Fibroblast of mammary gland (primary cell): ENCODE measurements around the gene ZFYVE26.
"Not testable (repeated sequence)": the region's sequence is repeated elsewhere in the genome, so short reads cannot be mapped to it uniquely, and the experiment has no call there.

Experiments used
- DNase-seq: peaks from one replicate; pipeline ENCODE4 v3.0.0-alpha.2; 2010; ENCODE audit warnings: low read depth
- H3K4me3 ChIP-seq: 2 replicates; pipeline ENCODE4 v1.5.1; 2011; ENCODE audit warnings: low read depth, mild to moderate bottlenecking, low read length, moderate library complexity; ENCODE audit not compliant: control insufficient read depth
- TF ChIP-seq, protein P1 (sequence below): conservative IDR thresholded peaks from 2 replicates; pipeline ENCODE4 v1.5.1; 2011; ENCODE audit warnings: low read depth, low read length, inconsistent platforms; ENCODE audit not compliant: control insufficient read depth, insufficient read depth

The ZFYVE26 gene

DNA sequence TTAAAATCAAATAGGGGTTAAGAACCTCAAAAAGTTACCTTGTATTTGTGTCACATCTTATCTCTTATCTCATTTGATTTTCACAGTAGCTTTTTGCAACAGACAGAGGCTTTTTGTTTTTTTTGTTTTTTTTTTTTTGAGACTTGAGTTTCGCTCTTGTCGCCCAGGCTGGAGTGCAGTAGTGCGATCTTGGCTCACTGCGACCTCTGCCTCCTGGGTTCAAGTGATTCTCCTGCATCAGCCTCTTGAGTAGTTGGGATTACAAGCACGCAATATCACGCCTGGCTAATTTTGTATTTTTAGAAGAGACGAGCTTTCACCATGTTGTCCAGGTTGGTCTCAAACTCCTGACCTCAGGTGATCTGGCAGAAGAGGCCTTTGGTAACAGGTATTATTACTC lies 89.0 kb downstream of the ZFYVE26 start:
- H3K4me3 ChIP-seq: no peak overlapping the region
- no peak for DNase-seq
- TF ChIP-seq, protein P1, sequence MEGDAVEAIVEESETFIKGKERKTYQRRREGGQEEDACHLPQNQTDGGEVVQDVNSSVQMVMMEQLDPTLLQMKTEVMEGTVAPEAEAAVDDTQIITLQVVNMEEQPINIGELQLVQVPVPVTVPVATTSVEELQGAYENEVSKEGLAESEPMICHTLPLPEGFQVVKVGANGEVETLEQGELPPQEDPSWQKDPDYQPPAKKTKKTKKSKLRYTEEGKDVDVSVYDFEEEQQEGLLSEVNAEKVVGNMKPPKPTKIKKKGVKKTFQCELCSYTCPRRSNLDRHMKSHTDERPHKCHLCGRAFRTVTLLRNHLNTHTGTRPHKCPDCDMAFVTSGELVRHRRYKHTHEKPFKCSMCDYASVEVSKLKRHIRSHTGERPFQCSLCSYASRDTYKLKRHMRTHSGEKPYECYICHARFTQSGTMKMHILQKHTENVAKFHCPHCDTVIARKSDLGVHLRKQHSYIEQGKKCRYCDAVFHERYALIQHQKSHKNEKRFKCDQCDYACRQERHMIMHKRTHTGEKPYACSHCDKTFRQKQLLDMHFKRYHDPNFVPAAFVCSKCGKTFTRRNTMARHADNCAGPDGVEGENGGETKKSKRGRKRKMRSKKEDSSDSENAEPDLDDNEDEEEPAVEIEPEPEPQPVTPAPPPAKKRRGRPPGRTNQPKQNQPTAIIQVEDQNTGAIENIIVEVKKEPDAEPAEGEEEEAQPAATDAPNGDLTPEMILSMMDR: no peak

DNA sequence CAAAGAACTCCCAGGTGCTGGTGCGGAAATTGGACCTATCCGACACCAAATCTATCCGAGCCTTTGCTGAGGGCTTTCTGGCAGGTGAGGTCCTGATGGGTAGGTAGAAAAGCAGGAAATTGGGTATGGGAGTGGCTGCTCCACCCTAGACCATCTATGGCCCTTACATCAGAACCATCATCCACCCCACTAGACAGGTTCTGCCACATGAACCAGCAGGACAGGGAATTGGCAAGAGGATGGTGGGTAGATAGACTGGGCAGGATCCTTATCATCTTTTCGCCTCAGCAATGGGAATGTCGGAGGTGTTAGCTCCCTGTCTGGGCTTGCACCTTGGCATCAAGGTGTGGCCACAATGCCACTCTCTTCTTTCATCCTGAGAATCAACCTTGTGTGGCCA lies 91.2 kb downstream of the ZFYVE26 start:
- DNase-seq: no peak
- TF ChIP-seq, protein P1: no peak
- no peak overlapping the region for H3K4me3 ChIP-seq

DNA sequence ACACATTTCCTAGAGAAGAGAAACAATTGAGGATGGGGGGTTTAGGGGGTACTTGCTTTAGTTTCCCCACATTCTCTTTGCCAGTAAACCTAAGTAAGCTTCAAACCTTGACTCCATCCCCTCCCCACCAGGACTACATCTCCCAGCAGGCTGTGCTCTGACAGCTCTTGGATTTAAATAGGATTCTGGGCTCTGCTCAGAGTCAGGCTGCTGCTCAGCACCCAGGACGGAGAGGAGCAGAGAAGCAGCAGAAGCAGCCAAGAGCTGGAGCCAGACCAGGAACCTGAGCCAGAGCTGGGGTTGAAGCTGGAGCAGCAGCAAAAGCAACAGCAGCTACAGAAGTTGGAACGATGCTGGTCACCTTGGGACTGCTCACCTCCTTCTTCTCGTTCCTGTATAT lies 94.1 kb downstream of the ZFYVE26 start:
- TF ChIP-seq, protein P1: no peak
- no peak overlapping the region for H3K4me3 ChIP-seq
- peak; percentile 56 for DNase-seq

DNA sequence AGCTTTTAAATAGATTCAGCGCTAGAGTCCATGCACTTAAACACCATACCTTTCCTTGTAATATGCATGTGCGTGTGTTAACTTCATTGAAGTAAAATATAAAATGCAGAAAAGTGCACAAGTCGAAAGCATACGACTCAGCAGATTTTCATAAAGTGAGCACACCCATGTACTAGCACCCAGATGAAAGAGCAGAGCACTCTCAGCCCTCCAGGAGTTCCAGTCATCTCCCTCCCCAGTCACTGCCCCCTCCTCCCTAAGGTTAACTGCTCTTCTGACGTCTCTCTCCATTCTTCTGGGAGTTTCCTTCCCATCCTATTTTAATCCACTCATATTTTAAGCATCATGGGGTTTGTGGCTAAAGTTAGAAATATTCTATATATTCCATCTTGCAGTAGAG lies 94.5 kb downstream of the ZFYVE26 start:
- TF ChIP-seq, protein P1: no peak
- DNase-seq: no peak
- no peak overlapping the region for H3K4me3 ChIP-seq

DNA sequence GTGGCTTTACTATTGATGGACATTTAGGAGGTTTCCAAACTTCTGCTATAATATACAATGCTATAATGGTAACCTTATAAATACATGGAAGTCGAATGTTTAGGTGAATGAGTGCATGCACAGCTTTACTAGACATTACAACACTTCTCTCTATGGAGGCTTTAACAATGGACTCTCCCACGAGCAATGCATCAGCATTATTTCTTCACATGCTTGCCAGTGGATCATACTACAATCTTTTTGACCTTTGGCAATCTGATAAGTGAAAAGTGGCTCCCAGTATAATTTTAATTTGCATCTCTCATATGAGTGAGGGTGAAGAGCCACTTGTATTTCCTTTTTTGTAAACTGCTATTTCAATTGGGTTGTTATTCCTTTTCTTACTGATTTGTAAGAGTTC lies 96.5 kb downstream of the ZFYVE26 start:
- TF ChIP-seq, protein P1: no peak
- DNase-seq: no peak
- H3K4me3 ChIP-seq: no peak overlapping the region

DNA sequence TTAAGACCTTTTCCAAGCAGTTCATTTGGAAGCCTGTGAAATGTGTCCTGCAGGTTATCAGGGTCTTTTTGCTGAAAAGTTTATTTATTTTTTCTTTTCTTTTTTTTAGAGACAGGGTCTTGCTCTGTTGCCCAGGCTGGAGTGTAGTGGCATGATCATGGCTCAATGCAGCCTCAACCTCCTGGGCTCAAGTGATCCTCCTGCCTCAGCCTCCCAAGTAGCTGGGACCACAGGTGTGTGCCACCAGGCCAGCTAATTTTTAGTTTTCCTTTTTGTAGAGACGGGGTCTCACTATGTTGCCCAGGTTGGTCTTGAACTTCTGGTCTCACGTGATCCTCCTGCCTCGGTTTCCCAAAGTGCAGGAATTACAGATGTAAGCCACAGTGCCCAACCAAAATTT lies 97.0 kb downstream of the ZFYVE26 start:
- H3K4me3 ChIP-seq, DNase-seq: not testable (repeated sequence)

DNA sequence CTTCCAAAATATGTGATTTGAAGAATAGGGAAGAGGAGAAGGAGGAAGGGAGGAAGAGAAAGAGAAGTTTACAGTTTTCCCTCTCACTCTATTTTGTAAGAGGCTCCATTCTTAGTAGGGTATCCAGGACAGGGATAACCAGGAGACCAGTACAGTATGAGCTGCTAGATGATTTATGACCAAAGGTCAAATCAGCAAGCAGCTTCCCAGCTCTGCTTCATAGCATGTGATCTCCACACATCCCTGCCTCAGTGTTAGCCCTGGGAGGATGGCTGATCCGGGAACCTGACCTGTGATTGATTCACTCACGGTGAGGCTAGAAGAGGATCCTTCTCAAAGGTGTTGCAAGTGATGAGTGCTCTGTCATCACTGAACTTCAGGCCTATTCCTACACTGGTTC lies 98.1 kb downstream of the ZFYVE26 start:
- DNase-seq: no peak
- TF ChIP-seq, protein P1: no peak
- H3K4me3 ChIP-seq: no peak overlapping the region
